Common myeloid progenitor, CD34-positive (primary cell): ENCODE data around the gene PHPT1.

ENCODE experiments used
- CTCF ChIA-PET: fragments of 350-600 bp; sonication (Branson Sonifier 250); formaldehyde crosslinking; loops from one replicate; lab custom pipeline; 2021; ENCODE audit warnings: antibody characterized with exemption; lab: Charles Lee
- POLR2A ChIA-PET: fragments of 350-600 bp; sonication (Branson Sonifier 250); formaldehyde crosslinking; loops from one replicate; lab custom pipeline; 2021; ENCODE audit warnings: antibody characterized with exemption; lab: Charles Lee
- DNase-seq, 3 donors: peaks; one replicate each; pipeline versions ENCODE4 v3.0.0 to v3.0.0-alpha.2; 2013
- H3K27ac ChIP-seq, 2 experiments: 1 replicate in 1 of 2; 2 replicates in 1 of 2; pipeline ENCODE4 v1.7.0; 2013; ENCODE audit warnings: inconsistent platforms in 2 of 2, low read length in 2 of 2, mild to moderate bottlenecking in 2 of 2, low read depth in 1 of 2, moderate library complexity in 1 of 2; ENCODE audit not compliant: severe bottlenecking in 2 of 2, insufficient read depth in 1 of 2, poor library complexity in 1 of 2
- H3K27me3 ChIP-seq, 5 experiments: replicated peaks in 2 of 5; 1 replicate in 3 of 5; 2 replicates in 2 of 5; pipeline versions ENCODE4 v1.6.1 to v1.7.0; 2013; ENCODE audit warnings: low read length in 4 of 5, mild to moderate bottlenecking in 2 of 5, moderate library complexity in 2 of 5, inconsistent platforms in 1 of 5; ENCODE audit not compliant: insufficient read depth in 5 of 5, control insufficient read depth in 4 of 5
- H3K36me3 ChIP-seq, 4 experiments: 1 replicate in 2 of 4; 2 replicates in 2 of 4; pipeline versions ENCODE4 v1.6.1 to v1.7.0; 2013; ENCODE audit warnings: low read length in 3 of 4, control low read depth in 1 of 4, mild to moderate bottlenecking in 1 of 4; ENCODE audit not compliant: control insufficient read depth in 4 of 4, insufficient read depth in 4 of 4
- H3K4me1 ChIP-seq, 4 experiments: 1 replicate in 3 of 4; 2 replicates in 1 of 4; pipeline versions ENCODE4 v1.6.1 to v1.7.1; 2013; ENCODE audit warnings: low read length in 3 of 4, mild to moderate bottlenecking in 3 of 4, control low read depth in 1 of 4, inconsistent platforms in 1 of 4, moderate library complexity in 1 of 4; ENCODE audit not compliant: control insufficient read depth in 4 of 4, insufficient read depth in 4 of 4; ENCODE audit errors: control extremely low read depth in 1 of 4
- H3K4me3 ChIP-seq, 7 experiments: 1 replicate in 4 of 7; 2 replicates in 3 of 7; pipeline versions ENCODE4 v1.5.1 to v1.7.0; 2013; ENCODE audit warnings: mild to moderate bottlenecking in 7 of 7, low read length in 6 of 7, moderate library complexity in 6 of 7, inconsistent platforms in 2 of 7, low read depth in 2 of 7, control low read depth in 1 of 7; ENCODE audit not compliant: insufficient read depth in 4 of 7, control insufficient read depth in 1 of 7; ENCODE audit errors: extremely low read depth in 1 of 7
- H3K9me3 ChIP-seq, 5 experiments: 1 replicate in 4 of 5; 2 replicates in 1 of 5; pipeline versions ENCODE4 v1.6.1 to v1.7.1; 2013; ENCODE audit warnings: low read length in 4 of 5, mild to moderate bottlenecking in 2 of 5, inconsistent platforms in 1 of 5, low read depth in 1 of 5, moderate library complexity in 1 of 5; ENCODE audit not compliant: control insufficient read depth in 4 of 5, insufficient read depth in 2 of 5; ENCODE audit errors: control extremely low read depth in 1 of 5
- WGBS: methylation state at CpG from one replicate; pipeline ENCODE4 v1.1.5; 2013; ENCODE audit not compliant: insufficient coverage; 5-methylcytosine and 5-hydroxymethylcytosine counted together

PHPT1 gene

GRCh38 chr9:136888454-136888853 is 39.2 kb downstream of the PHPT1 start:
- WGBS, result 100% methylated on average over 7 of the region's 8 CpGs
- ChIA-PET POLR2A (no interaction called here), CTCF (interaction anchor here (0.7 to 2.1 kb wide), 6 partner anchors 8 to 59 kb away, joined by 3 to 9 read pairs (median 4); partner anchors contain the start of gene AJM1)
- Histone ChIP-seq H3K27ac (no peak overlapping the region), H3K9me3 (no peaks in the 10 kb centered on the region), H3K36me3 (peaks cover 0 to 32% (median 19%) of the 10 kb centered on the region in 4 experiments), H3K27me3 (no peaks in the 10 kb centered on the region), H3K4me3 (no peak overlapping the region), H3K4me1 (peaks cover 0 to 20% (median 17%) of the 10 kb centered on the region in 4 experiments)
- DNase-seq, result no peak

GRCh38 chr9:136889858-136890257 is 40.6 kb downstream of the PHPT1 start:
- ChIA-PET POLR2A (no interaction called here), CTCF (interaction anchor here (0.7 kb wide), 1 partner anchor 101 kb away, joined by 3 read pairs; no protein-coding TSS in a partner anchor)
- WGBS, result 93% methylated on average over 29 of the region's 42 CpGs

GRCh38 chr9:136890661-136891060 is 41.5 kb downstream of the PHPT1 start:
- ChIA-PET POLR2A (no interaction called here), CTCF (interaction anchor here (1.0 to 1.2 kb wide), 2 partner anchors 54 to 139 kb away, joined by 3 read pairs; partner anchors contain the start of gene FBXW5)
- DNase-seq, result no peak
- 100% methylated on average over 10 of the region's 13 CpGs for WGBS
- no peaks in the 10 kb centered on the region for H3K27me3 ChIP-seq
- H3K4me1 ChIP-seq, result peaks cover 0 to 12% (median 12%) of the 10 kb centered on the region in 4 experiments
- no peak overlapping the region for H3K4me3 ChIP-seq
- no peaks in the 10 kb centered on the region for H3K9me3 ChIP-seq
- H3K27ac ChIP-seq, result no peak overlapping the region
- H3K36me3 ChIP-seq, result peaks cover 0 to 47% (median 29%) of the 10 kb centered on the region in 4 experiments

More at GRCh38 chr9:136889858-136890257, 40.6 kb downstream of the PHPT1 start:
- Histone ChIP-seq H3K4me1 (peaks cover 0 to 20% (median 17%) of the 10 kb centered on the region in 4 experiments), H3K9me3 (no peaks in the 10 kb centered on the region), H3K27ac (no peak overlapping the region), H3K36me3 (peaks cover 0 to 41% (median 24%) of the 10 kb centered on the region in 4 experiments), H3K4me3 (no peak overlapping the region), H3K27me3 (no peaks in the 10 kb centered on the region)
- DNase-seq, result no peak

GRCh38 chr9:136896027-136896426 is 46.8 kb downstream of the PHPT1 start:
- DNase-seq, result no peak
- Histone ChIP-seq H3K27ac (no peak overlapping the region), H3K36me3 (peaks cover 2 to 61% (median 41%) of the 10 kb centered on the region in 4 experiments), H3K4me3 (no peak overlapping the region), H3K4me1 (no peaks in the 10 kb centered on the region), H3K27me3 (no peaks in the 10 kb centered on the region), H3K9me3 (no peaks in the 10 kb centered on the region)
- POLR2A ChIA-PET, result no interaction called here
- 88% methylated on average over 9 of the region's 11 CpGs for WGBS
- CTCF ChIA-PET, result interaction anchor here (0.6 to 1.2 kb wide), 3 partner anchors 8 to 167 kb away, joined by 3 to 6 read pairs (median 3); no protein-coding TSS in a partner anchor

GRCh38 chr9:136898483-136899100 is 49.4 kb downstream of the PHPT1 start:
- no peak overlapping the region for H3K4me3 ChIP-seq
- CTCF ChIA-PET, result interaction anchor here (1.2 kb wide), 1 partner anchor 28 kb away, joined by 3 read pairs; no protein-coding TSS in a partner anchor
- DNase-seq, result no peak
- over 99% methylated on average over 18 of the region's 21 CpGs for WGBS
- peaks cover 2 to 65% (median 46%) of the 10 kb centered on the region in 4 experiments for H3K36me3 ChIP-seq
- H3K27me3 ChIP-seq, result no peaks in the 10 kb centered on the region
- POLR2A ChIA-PET, result no interaction called here
- no peaks in the 10 kb centered on the region for H3K9me3 ChIP-seq
- no peak overlapping the region for H3K27ac ChIP-seq
- peaks cover 0 to 19% (median 8%) of the 10 kb centered on the region in 4 experiments for H3K4me1 ChIP-seq

GRCh38 chr9:136899196-136899595 is 50.0 kb downstream of the PHPT1 start:
- DNase-seq, result no peak
- WGBS, result 93% methylated on average over 9 of the region's 9 CpGs
- Histone ChIP-seq H3K9me3 (no peaks in the 10 kb centered on the region), H3K4me1 (peaks cover 0 to 19% (median 8%) of the 10 kb centered on the region in 4 experiments), H3K27ac (no peak overlapping the region), H3K27me3 (no peaks in the 10 kb centered on the region), H3K4me3 (no peak overlapping the region), H3K36me3 (peaks cover 2 to 67% (median 46%) of the 10 kb centered on the region in 4 experiments)
- ChIA-PET POLR2A (no interaction called here), CTCF (interaction anchor here (1.2 kb wide), 1 partner anchor 27 kb away, joined by 3 read pairs; no protein-coding TSS in a partner anchor)

- Histone ChIP-seq H3K27me3 (no peaks in the 10 kb centered on the region), H3K4me1 (peaks cover 0 to 19% (median 8%) of the 10 kb centered on the region in 4 experiments), H3K27ac (no peak overlapping the region), H3K36me3 (peaks cover 2 to 63% (median 44%) of the 10 kb centered on the region in 4 experiments), H3K9me3 (no peaks in the 10 kb centered on the region), H3K4me3 (no peak overlapping the region)
- ChIA-PET CTCF (interaction anchor here (1.2 kb wide), 1 partner anchor 16 kb away, joined by 4 read pairs; no protein-coding TSS in a partner anchor), POLR2A (no interaction called here)
- no peak for DNase-seq
- WGBS, result 97% methylated on average over 10 of the region's 10 CpGs
Measured at GRCh38 chr9:136900556-136900955, 51.3 kb downstream of the PHPT1 start.
